OCI-LY7 (cell line): ENCODE data around the gene MRM1. TPM values are rescaled to one million over a fixed set of nuclear protein-coding genes. Genes with fewer than 3 reads are reported as not detected.

ENCODE experiments used
- BruUV-seq: library from RNA; stranded (reverse); fragments of 400-500 nt; replicated peaks from 2 replicates; lab custom pipeline; 2021; lab: Mats Ljungman, UMichigan
- CTCF ChIA-PET: fragments of 300-600 bp; sonication (Branson Sonifier 250); formaldehyde crosslinking; loops from one replicate; lab custom pipeline; 2022; ENCODE audit warnings: antibody characterized with exemption; ENCODE audit not compliant: unreplicated experiment; lab: Charles Lee
- POLR2A ChIA-PET: fragments of 300-600 bp; sonication (Branson Sonifier 250); formaldehyde crosslinking; loops from one replicate; lab custom pipeline; 2022; ENCODE audit warnings: antibody characterized with exemption; lab: Charles Lee
- DNase-seq: peaks from one replicate; pipeline ENCODE4 v3.0.0-alpha.2; 2015; ENCODE audit warnings: low spot score
- H2AFZ ChIP-seq: fragments of 200-600 bp; sonication (generic), shearing (Covaris generic); 2 replicates; pipeline ENCODE4 v1.6.1; 2014; ENCODE audit warnings: mild to moderate bottlenecking, antibody characterized with exemption, low read length, moderate library complexity
- H3K27ac ChIP-seq: fragments of 200-600 bp; sonication (generic); 2 replicates; pipeline ENCODE4 v1.5.1; 2014; ENCODE audit warnings: mixed run types, low read depth, mild to moderate bottlenecking, moderate library complexity, low read length, inconsistent platforms; ENCODE audit not compliant: poor library complexity, severe bottlenecking
- H3K36me3 ChIP-seq: fragments of 200-600 bp; sonication (generic); 2 replicates; pipeline ENCODE4 v1.6.1; 2014; ENCODE audit warnings: mild to moderate bottlenecking, antibody characterized with exemption, low read length, moderate library complexity, mixed read lengths; ENCODE audit not compliant: insufficient read depth
- H3K4me1 ChIP-seq: fragments of 200-600 bp; sonication (generic); 2 replicates; pipeline ENCODE4 v1.5.1; 2014; ENCODE audit warnings: mild to moderate bottlenecking, low read length; ENCODE audit not compliant: insufficient read depth, poor library complexity, severe bottlenecking
- H3K4me2 ChIP-seq: fragments of 200-600 bp; sonication (generic); 2 replicates; pipeline ENCODE4 v1.6.1; 2014; ENCODE audit warnings: mild to moderate bottlenecking, low read length
- H3K4me3 ChIP-seq: fragments of 200-600 bp; sonication (generic); 2 replicates; pipeline ENCODE4 v1.5.1; 2014; ENCODE audit warnings: mild to moderate bottlenecking, low read depth, low read length; ENCODE audit not compliant: poor library complexity, severe bottlenecking
- H3K79me2 ChIP-seq: fragments of 200-600 bp; sonication (generic); 2 replicates; pipeline ENCODE4 v1.6.1; 2016; ENCODE audit warnings: low read depth, mild to moderate bottlenecking, low read length, moderate library complexity, mixed read lengths; ENCODE audit not compliant: insufficient read depth
- H3K9me2 ChIP-seq: fragments of 200-600 bp; sonication (generic); 2 replicates; pipeline ENCODE4 v1.6.1; 2016; ENCODE audit warnings: mild to moderate bottlenecking, low read length, mixed read lengths; ENCODE audit not compliant: insufficient read depth
- H3K9me3 ChIP-seq: fragments of 200-600 bp; sonication (generic); 2 replicates; pipeline ENCODE4 v1.6.1; 2014; ENCODE audit warnings: mild to moderate bottlenecking, mixed run types, low read length, mixed read lengths
- H4K20me1 ChIP-seq: fragments of 200-600 bp; sonication (generic); 2 replicates; pipeline ENCODE4 v1.6.1; 2014; ENCODE audit warnings: mild to moderate bottlenecking, antibody characterized with exemption, low read length, moderate library complexity, mixed read lengths; ENCODE audit not compliant: insufficient read depth
- EZH2phosphoT487 ChIP-seq: fragments of 200-600 bp; sonication (generic); IDR thresholded peaks from 2 replicates; pipeline ENCODE4 v1.6.1; 2018; ENCODE audit warnings: low read depth, borderline replicate concordance, mild to moderate bottlenecking, mixed run types, antibody characterized with exemption, low read length, moderate library complexity, mixed read lengths
- intact Hi-C: fragments of 100-400 bp; cut with micrococcal nuclease; formaldehyde crosslinking; loops from one replicate; pipeline ENCODE4 v1.10.0; 2022; ENCODE audit not compliant: unreplicated experiment
- total RNA-seq, 2 experiments: library from RNA; depleted of rRNA in 1 of 2; stranded (reverse); fragments of >200 nt in 1 of 2; shearing (Covaris generic) in 1 of 2; gene quantifications; 2 replicates each; pipeline ENCODE4 v1.2.3, GENCODE V29; 2014 to 2022
- TF ChIP-seq, protein P1 (sequence below): fragments of 200-600 bp; sonication (generic); conservative IDR thresholded peaks from 2 replicates; pipeline ENCODE4 v1.5.1; 2014; ENCODE audit warnings: mild to moderate bottlenecking, antibody characterized with exemption, low read length, moderate library complexity, mixed read lengths

The MRM1 gene
- total RNA-seq, 2 experiments from 2014 or later = 22.5 to 22.6 TPM

DNA sequence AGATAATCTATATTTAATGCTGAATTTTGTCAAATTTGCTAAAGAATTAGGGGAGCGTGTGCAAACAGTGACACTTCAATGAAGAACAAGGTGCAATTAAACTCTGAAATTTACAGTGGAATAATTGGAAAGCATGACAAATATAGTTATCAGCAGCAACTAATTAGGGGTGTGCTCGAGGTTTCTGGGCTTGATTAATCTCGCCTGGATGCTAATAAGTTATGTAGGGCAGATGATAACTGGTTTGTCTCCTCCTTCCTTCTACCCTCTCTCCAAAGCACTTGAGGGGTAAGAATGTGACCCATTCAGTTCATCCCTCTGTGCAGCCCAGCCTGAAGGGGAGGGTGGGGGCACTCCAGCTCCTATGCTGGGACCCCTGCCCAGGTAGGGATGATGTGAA lies 21.9 kb downstream of the MRM1 start:
- Histone ChIP-seq H3K4me2 (no peak overlapping the region), H2AFZ (no peak overlapping the region), H3K36me3 (no peaks in the 10 kb centered on the region), H3K79me2 (no peaks in the 10 kb centered on the region), H3K9me3 (no peaks in the 10 kb centered on the region), H3K9me2 (no peaks in the 10 kb centered on the region), H4K20me1 (no peaks in the 10 kb centered on the region), H3K4me1 (no peaks in the 10 kb centered on the region), H3K4me3 (no peak overlapping the region), H3K27ac (no peak overlapping the region)
- ChIA-PET POLR2A (no interaction called here), CTCF (no interaction called here)
- intact Hi-C loops = no loop called here
- DNase-seq = no peak
- TF ChIP-seq, protein P1, sequence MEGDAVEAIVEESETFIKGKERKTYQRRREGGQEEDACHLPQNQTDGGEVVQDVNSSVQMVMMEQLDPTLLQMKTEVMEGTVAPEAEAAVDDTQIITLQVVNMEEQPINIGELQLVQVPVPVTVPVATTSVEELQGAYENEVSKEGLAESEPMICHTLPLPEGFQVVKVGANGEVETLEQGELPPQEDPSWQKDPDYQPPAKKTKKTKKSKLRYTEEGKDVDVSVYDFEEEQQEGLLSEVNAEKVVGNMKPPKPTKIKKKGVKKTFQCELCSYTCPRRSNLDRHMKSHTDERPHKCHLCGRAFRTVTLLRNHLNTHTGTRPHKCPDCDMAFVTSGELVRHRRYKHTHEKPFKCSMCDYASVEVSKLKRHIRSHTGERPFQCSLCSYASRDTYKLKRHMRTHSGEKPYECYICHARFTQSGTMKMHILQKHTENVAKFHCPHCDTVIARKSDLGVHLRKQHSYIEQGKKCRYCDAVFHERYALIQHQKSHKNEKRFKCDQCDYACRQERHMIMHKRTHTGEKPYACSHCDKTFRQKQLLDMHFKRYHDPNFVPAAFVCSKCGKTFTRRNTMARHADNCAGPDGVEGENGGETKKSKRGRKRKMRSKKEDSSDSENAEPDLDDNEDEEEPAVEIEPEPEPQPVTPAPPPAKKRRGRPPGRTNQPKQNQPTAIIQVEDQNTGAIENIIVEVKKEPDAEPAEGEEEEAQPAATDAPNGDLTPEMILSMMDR = no peak
- TF ChIP-seq EZH2phosphoT487 = no peak
- BruUV-seq = no TSS peak

DNA sequence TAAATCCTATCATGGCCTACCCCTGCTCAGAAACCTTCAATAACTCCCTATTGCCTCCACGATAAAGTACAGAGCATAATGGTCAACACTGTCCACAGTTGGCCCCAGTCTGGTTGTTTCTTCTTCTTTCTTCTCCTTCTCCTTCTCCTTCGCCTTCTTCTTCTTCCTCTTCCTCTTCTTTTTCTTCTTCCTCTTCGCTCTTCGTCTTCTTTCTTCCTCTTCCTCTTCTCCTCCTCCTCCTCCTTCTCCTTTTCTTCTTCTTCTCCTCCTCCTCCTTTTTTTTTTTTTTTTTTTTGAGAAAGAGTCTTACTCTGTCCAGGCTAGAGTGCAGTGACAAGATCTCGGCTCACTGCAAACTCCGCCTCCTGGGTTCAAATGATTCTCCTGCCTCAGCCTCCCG lies 23.8 kb downstream of the MRM1 start:
- H3K9me3 ChIP-seq = no peaks in the 10 kb centered on the region
- no peaks in the 10 kb centered on the region for H3K9me2 ChIP-seq
- intact Hi-C loops = loop anchor here (5.0 kb wide), 2 partner anchors 82 to 132 kb away; no protein-coding TSS in a partner anchor
- no peaks in the 10 kb centered on the region for H3K4me1 ChIP-seq
- H3K4me2 ChIP-seq = no peak overlapping the region
- no peaks in the 10 kb centered on the region for H3K79me2 ChIP-seq
- H4K20me1 ChIP-seq = no peaks in the 10 kb centered on the region
- H2AFZ ChIP-seq = no peak overlapping the region
- POLR2A ChIA-PET = no interaction called here
- BruUV-seq = no TSS peak
- no peak for DNase-seq
- CTCF ChIA-PET = no interaction called here
- no peaks in the 10 kb centered on the region for H3K36me3 ChIP-seq
- H3K4me3 ChIP-seq = no peak overlapping the region
- H3K27ac ChIP-seq = no peak overlapping the region
- TF ChIP-seq, protein P1 = no peak
- no peak for TF ChIP-seq EZH2phosphoT487

DNA sequence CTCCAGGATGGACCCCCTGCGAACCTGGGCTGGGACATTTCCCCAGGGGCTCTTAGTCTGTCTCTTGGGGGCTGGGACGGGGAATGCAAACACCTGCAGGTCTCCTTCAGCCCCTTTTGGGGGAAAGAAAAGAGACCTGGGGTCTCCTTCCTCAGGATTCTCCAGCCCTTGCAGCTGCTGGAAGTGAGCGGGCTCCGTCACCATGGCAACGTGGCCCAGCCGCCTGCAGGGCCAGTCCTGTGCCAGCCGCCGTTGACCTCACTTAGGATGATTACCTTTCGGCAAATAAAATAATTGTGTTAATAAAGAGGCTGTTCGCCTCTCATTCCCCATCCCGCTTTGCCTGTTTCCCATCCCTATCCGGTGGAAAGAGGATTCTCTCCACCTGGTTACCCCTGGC lies 25.7 kb downstream of the MRM1 start:
- H3K36me3 ChIP-seq = no peaks in the 10 kb centered on the region
- intact Hi-C loops = loop anchor here (5.0 kb wide), 2 partner anchors 80 to 130 kb away; no protein-coding TSS in a partner anchor
- H3K9me3 ChIP-seq = no peaks in the 10 kb centered on the region
- TF ChIP-seq, protein P1 = no peak
- TF ChIP-seq EZH2phosphoT487 = no peak
- H3K79me2 ChIP-seq = no peaks in the 10 kb centered on the region
- POLR2A ChIA-PET = no interaction called here
- DNase-seq = no peak
- H3K27ac ChIP-seq = no peak overlapping the region
- CTCF ChIA-PET = no interaction called here
- H3K4me1 ChIP-seq = no peaks in the 10 kb centered on the region
- BruUV-seq = no TSS peak
- no peaks in the 10 kb centered on the region for H3K9me2 ChIP-seq
- no peak overlapping the region for H2AFZ ChIP-seq
- H3K4me2 ChIP-seq = no peak overlapping the region
- H4K20me1 ChIP-seq = no peaks in the 10 kb centered on the region
- no peak overlapping the region for H3K4me3 ChIP-seq
